ENCODE measurements around the gene CEP55. TPM values are rescaled to one million over a fixed set of nuclear protein-coding genes. Genes with fewer than 3 reads are reported as not detected.

The CEP55 gene
- total RNA-seq, 1 donor from 2014 or later: 4.7 TPM

DNA sequence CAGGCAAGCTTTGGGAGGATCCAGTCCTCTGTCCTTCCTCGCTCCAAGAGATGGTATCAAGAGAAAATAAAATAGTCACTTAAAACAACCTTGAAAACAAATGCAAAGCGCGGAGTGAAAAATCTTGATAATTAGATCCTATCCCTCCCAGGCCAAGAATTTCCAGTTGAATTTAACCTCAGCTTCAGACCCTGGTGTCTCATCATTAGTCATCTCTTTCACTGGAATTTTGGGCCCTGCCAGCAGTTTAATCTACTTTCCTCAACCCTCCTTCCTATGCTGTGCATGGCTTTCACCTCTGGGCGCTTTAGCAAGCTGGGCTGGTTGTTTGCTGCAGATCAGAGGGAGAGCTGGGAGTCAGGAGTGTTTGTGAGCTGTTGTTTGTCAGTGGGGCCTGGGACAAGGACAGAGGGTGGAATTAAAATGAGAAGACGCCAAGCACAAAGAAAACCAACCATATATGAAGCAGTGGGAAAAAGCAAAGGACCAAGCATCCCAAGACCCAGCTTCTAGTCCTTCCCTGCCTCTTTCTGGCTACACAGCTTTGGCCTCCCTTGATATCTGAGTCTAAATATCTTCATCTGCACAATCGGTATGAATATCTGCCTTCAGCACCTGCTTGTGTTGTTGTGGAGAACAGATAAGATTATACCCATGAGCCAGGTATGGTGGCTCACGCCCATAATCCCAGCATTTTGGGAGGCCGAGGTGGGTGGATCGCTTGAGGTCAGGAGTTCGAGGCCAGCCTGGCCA is 27.8 kb upstream of the CEP55 start:
- peak overlapping the region; percentile 57 for H3K27ac ChIP-seq (ENCODE audit: low read depth, low read length)
- no peaks in the 10 kb centered on the region for H3K27me3 ChIP-seq (ENCODE audit: control insufficient read depth in 3 of 3, insufficient read depth in 3 of 3, low read length in 3 of 3)
- peaks cover 25 to 40% (median 36%) of the 10 kb centered on the region in 3 donors for H3K4me1 ChIP-seq (ENCODE audit: control insufficient read depth in 3 of 3, insufficient read depth in 3 of 3, low read length in 3 of 3)
- no peaks in the 10 kb centered on the region for H3K36me3 ChIP-seq (ENCODE audit: control insufficient read depth in 3 of 3, insufficient read depth in 3 of 3, low read length in 3 of 3)
- no peak overlapping the region for H3K9ac ChIP-seq (ENCODE audit: low read depth in 1 of 3, low read length in 3 of 3)
- H3K4me3 ChIP-seq (ENCODE audit: low read length in 3 of 3): no peak overlapping the region
- no peaks in the 10 kb centered on the region for H3K9me3 ChIP-seq (ENCODE audit: control insufficient read depth in 3 of 3, low read length in 3 of 3)

DNA sequence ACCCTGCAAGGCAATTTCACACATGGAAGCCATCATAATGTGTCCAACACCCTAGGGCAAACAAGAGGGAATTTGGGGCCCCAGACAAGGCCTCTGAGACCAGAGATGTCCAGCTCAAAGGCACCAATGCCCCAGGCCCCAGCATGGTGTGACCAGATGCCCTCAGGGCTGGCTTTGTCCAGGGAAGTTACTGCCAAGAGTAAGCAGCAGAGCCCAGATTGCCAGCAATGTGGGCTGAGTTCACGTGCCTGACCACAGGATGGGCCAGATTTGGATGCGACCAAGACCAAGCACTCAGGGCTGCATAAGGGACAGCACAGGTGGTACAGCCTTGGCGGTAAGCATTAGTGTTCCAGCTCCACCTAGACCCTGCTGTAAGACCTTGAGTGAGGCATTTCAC is 27.0 kb upstream of the CEP55 start:
- H3K9ac ChIP-seq (ENCODE audit: low read depth in 1 of 3, low read length in 3 of 3): no peak overlapping the region
- H3K4me1 ChIP-seq (ENCODE audit: control insufficient read depth in 3 of 3, insufficient read depth in 3 of 3, low read length in 3 of 3): peaks cover 22 to 34% (median 28%) of the 10 kb centered on the region in 3 donors

GRCh38 chr10:93471110-93471651 is 25.2 kb upstream of the CEP55 start:
- peak overlapping the region; percentile 43 for H3K27ac ChIP-seq (ENCODE audit: low read depth, low read length)

More for the DNA sequence above, 27.0 kb upstream of the CEP55 start:
- Histone ChIP-seq H3K27me3 (ENCODE audit: control insufficient read depth in 3 of 3, insufficient read depth in 3 of 3, low read length in 3 of 3) (no peaks in the 10 kb centered on the region), H3K27ac (ENCODE audit: low read depth, low read length) (no peak overlapping the region), H3K4me3 (ENCODE audit: low read length in 3 of 3) (no peak overlapping the region), H3K9me3 (ENCODE audit: control insufficient read depth in 3 of 3, low read length in 3 of 3) (no peaks in the 10 kb centered on the region), H3K36me3 (ENCODE audit: control insufficient read depth in 3 of 3, insufficient read depth in 3 of 3, low read length in 3 of 3) (no peaks in the 10 kb centered on the region)

GRCh38 chr10:93473161-93473560 is 23.3 kb upstream of the CEP55 start:
- H3K4me3 ChIP-seq (ENCODE audit: low read length in 3 of 3): no peak overlapping the region
- H3K36me3 ChIP-seq (ENCODE audit: control insufficient read depth in 3 of 3, insufficient read depth in 3 of 3, low read length in 3 of 3): no peaks in the 10 kb centered on the region
- H3K27ac ChIP-seq (ENCODE audit: low read depth, low read length): peak overlapping the region; percentile 25
- H3K4me1 ChIP-seq (ENCODE audit: control insufficient read depth in 3 of 3, insufficient read depth in 3 of 3, low read length in 3 of 3): peaks cover 11 to 18% (median 15%) of the 10 kb centered on the region in 3 donors
- no peak overlapping the region for H3K9ac ChIP-seq (ENCODE audit: low read depth in 1 of 3, low read length in 3 of 3)
- H3K9me3 ChIP-seq (ENCODE audit: control insufficient read depth in 3 of 3, low read length in 3 of 3): no peaks in the 10 kb centered on the region
- no peaks in the 10 kb centered on the region for H3K27me3 ChIP-seq (ENCODE audit: control insufficient read depth in 3 of 3, insufficient read depth in 3 of 3, low read length in 3 of 3)

More at GRCh38 chr10:93471110-93471651, 25.2 kb upstream of the CEP55 start:
- peaks cover 18 to 25% (median 22%) of the 10 kb centered on the region in 3 donors for H3K4me1 ChIP-seq (ENCODE audit: control insufficient read depth in 3 of 3, insufficient read depth in 3 of 3, low read length in 3 of 3)
- H3K4me3 ChIP-seq (ENCODE audit: low read length in 3 of 3): no peak overlapping the region
- no peaks in the 10 kb centered on the region for H3K9me3 ChIP-seq (ENCODE audit: control insufficient read depth in 3 of 3, low read length in 3 of 3)
- H3K27me3 ChIP-seq (ENCODE audit: control insufficient read depth in 3 of 3, insufficient read depth in 3 of 3, low read length in 3 of 3): no peaks in the 10 kb centered on the region
- no peak overlapping the region for H3K9ac ChIP-seq (ENCODE audit: low read depth in 1 of 3, low read length in 3 of 3)
- H3K36me3 ChIP-seq (ENCODE audit: control insufficient read depth in 3 of 3, insufficient read depth in 3 of 3, low read length in 3 of 3): no peaks in the 10 kb centered on the region

DNA sequence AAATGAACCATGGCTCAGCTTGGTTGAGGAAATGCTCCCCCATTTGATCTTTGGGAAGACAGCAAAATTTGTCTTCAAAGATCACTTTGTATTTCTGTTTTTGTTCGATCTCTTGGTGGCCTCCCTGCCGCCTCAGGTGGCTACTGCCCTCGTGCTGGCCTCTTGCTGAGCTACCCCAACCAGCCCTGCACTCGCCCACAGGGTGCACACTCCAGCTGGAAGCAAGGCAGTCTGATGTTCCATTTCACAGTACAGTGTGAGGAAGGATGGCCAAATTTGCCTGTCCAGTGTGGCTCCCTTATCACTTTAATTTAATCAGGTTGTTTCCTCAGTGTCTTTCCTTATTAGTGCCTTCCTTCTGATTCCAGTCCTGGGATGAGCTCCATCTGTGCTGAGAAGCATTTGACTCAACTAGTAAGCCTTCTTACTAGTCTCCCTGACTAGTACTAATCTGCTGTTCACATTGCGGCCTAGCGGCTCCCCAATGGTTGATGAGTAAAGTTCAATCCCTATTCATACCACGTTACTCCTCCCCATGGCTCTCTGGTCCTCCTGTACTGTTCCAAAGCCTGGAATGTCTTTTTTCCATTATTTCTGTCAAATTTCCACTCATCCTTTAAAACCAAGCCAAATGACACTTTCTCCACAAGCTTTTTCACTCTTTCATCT is 22.5 kb upstream of the CEP55 start:
- Histone ChIP-seq H3K27ac (ENCODE audit: low read depth, low read length) (peak overlapping the region; percentile 25), H3K27me3 (ENCODE audit: control insufficient read depth in 3 of 3, insufficient read depth in 3 of 3, low read length in 3 of 3) (no peaks in the 10 kb centered on the region), H3K36me3 (ENCODE audit: control insufficient read depth in 3 of 3, insufficient read depth in 3 of 3, low read length in 3 of 3) (no peaks in the 10 kb centered on the region), H3K4me1 (ENCODE audit: control insufficient read depth in 3 of 3, insufficient read depth in 3 of 3, low read length in 3 of 3) (peaks cover 7 to 15% (median 14%) of the 10 kb centered on the region in 3 donors), H3K9me3 (ENCODE audit: control insufficient read depth in 3 of 3, low read length in 3 of 3) (no peaks in the 10 kb centered on the region), H3K4me3 (ENCODE audit: low read length in 3 of 3) (no peak overlapping the region), H3K9ac (ENCODE audit: low read depth in 1 of 3, low read length in 3 of 3) (no peak overlapping the region)

- Histone ChIP-seq H3K4me3 (ENCODE audit: low read length in 3 of 3) (no peak overlapping the region), H3K9ac (ENCODE audit: low read depth in 1 of 3, low read length in 3 of 3) (no peak overlapping the region), H3K36me3 (ENCODE audit: control insufficient read depth in 3 of 3, insufficient read depth in 3 of 3, low read length in 3 of 3) (no peaks in the 10 kb centered on the region), H3K27ac (ENCODE audit: low read depth, low read length) (no peak overlapping the region), H3K9me3 (ENCODE audit: control insufficient read depth in 3 of 3, low read length in 3 of 3) (no peaks in the 10 kb centered on the region), H3K27me3 (ENCODE audit: control insufficient read depth in 3 of 3, insufficient read depth in 3 of 3, low read length in 3 of 3) (no peaks in the 10 kb centered on the region), H3K4me1 (ENCODE audit: control insufficient read depth in 3 of 3, insufficient read depth in 3 of 3, low read length in 3 of 3) (peaks cover 3 to 11% (median 10%) of the 10 kb centered on the region in 3 donors)
These were observed 21.2 kb upstream of the CEP55 start for GRCh38 chr10:93475227-93475626.

GRCh38 chr10:93475871-93476270 is 20.5 kb upstream of the CEP55 start:
- Histone ChIP-seq H3K9me3 (ENCODE audit: control insufficient read depth in 3 of 3, low read length in 3 of 3) (no peaks in the 10 kb centered on the region), H3K36me3 (ENCODE audit: control insufficient read depth in 3 of 3, insufficient read depth in 3 of 3, low read length in 3 of 3) (no peaks in the 10 kb centered on the region), H3K9ac (ENCODE audit: low read depth in 1 of 3, low read length in 3 of 3) (no peak overlapping the region), H3K27me3 (ENCODE audit: control insufficient read depth in 3 of 3, insufficient read depth in 3 of 3, low read length in 3 of 3) (no peaks in the 10 kb centered on the region), H3K4me1 (ENCODE audit: control insufficient read depth in 3 of 3, insufficient read depth in 3 of 3, low read length in 3 of 3) (peaks cover 3 to 11% (median 10%) of the 10 kb centered on the region in 3 donors), H3K4me3 (ENCODE audit: low read length in 3 of 3) (no peak overlapping the region), H3K27ac (ENCODE audit: low read depth, low read length) (no peak overlapping the region)

DNA sequence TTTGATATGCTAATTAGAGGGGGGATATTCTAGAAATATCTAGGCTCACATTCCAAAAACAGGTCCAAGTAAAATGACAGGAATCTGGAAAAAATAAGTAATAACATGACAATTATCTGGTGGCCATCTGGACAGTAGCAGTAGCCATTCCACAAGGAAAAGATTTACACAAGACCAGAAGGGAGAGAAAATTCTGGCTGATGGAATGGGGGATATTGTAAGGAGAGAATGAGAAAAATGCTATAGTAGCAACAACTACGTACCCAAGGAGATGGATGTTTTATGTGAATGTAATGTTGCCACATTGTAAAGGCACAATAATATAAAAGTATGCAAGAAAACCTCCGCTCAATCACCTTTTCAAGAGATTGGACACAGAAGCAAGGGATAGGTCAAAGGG is 19.7 kb upstream of the CEP55 start:
- peak overlapping the region in 1 of 3 donors; percentile 30 for H3K9ac ChIP-seq (ENCODE audit: low read depth in 1 of 3, low read length in 3 of 3)
- H3K27ac ChIP-seq (ENCODE audit: low read depth, low read length): no peak overlapping the region
- H3K27me3 ChIP-seq (ENCODE audit: control insufficient read depth in 3 of 3, insufficient read depth in 3 of 3, low read length in 3 of 3): no peaks in the 10 kb centered on the region
- H3K4me1 ChIP-seq (ENCODE audit: control insufficient read depth in 3 of 3, insufficient read depth in 3 of 3, low read length in 3 of 3): peaks cover 4 to 9% (median 8%) of the 10 kb centered on the region in 3 donors
- H3K4me3 ChIP-seq (ENCODE audit: low read length in 3 of 3): no peak overlapping the region
- H3K9me3 ChIP-seq (ENCODE audit: control insufficient read depth in 3 of 3, low read length in 3 of 3): no peaks in the 10 kb centered on the region
- H3K36me3 ChIP-seq (ENCODE audit: control insufficient read depth in 3 of 3, insufficient read depth in 3 of 3, low read length in 3 of 3): no peaks in the 10 kb centered on the region

GRCh38 chr10:93478873-93479272 is 17.5 kb upstream of the CEP55 start:
- no peak overlapping the region for H3K4me3 ChIP-seq (ENCODE audit: low read length in 3 of 3)
- no peak overlapping the region for H3K27ac ChIP-seq (ENCODE audit: low read depth, low read length)
- H3K36me3 ChIP-seq (ENCODE audit: control insufficient read depth in 3 of 3, insufficient read depth in 3 of 3, low read length in 3 of 3): no peaks in the 10 kb centered on the region
- no peaks in the 10 kb centered on the region for H3K27me3 ChIP-seq (ENCODE audit: control insufficient read depth in 3 of 3, insufficient read depth in 3 of 3, low read length in 3 of 3)
- no peak overlapping the region for H3K9ac ChIP-seq (ENCODE audit: low read depth in 1 of 3, low read length in 3 of 3)
- peaks cover 8 to 9% (median 9%) of the 10 kb centered on the region in 3 donors for H3K4me1 ChIP-seq (ENCODE audit: control insufficient read depth in 3 of 3, insufficient read depth in 3 of 3, low read length in 3 of 3)
- H3K9me3 ChIP-seq (ENCODE audit: control insufficient read depth in 3 of 3, low read length in 3 of 3): no peaks in the 10 kb centered on the region

- Histone ChIP-seq H3K4me1 (ENCODE audit: control insufficient read depth in 3 of 3, insufficient read depth in 3 of 3, low read length in 3 of 3) (peaks cover 3 to 5% (median 5%) of the 10 kb centered on the region in 3 donors), H3K27ac (ENCODE audit: low read depth, low read length) (peak overlapping the region; percentile 83), H3K27me3 (ENCODE audit: control insufficient read depth in 3 of 3, insufficient read depth in 3 of 3, low read length in 3 of 3) (no peaks in the 10 kb centered on the region), H3K9me3 (ENCODE audit: control insufficient read depth in 3 of 3, low read length in 3 of 3) (no peaks in the 10 kb centered on the region), H3K4me3 (ENCODE audit: low read length in 3 of 3) (peak overlapping the region; percentile 73 to 87 (median 81)), H3K9ac (ENCODE audit: low read depth in 1 of 3, low read length in 3 of 3) (peak overlapping the region; percentile 75 to 81 (median 80)), H3K36me3 (ENCODE audit: control insufficient read depth in 3 of 3, insufficient read depth in 3 of 3, low read length in 3 of 3) (no peaks in the 10 kb centered on the region)
These were observed 14.7 kb upstream of the CEP55 start for GRCh38 chr10:93481637-93482144.
